ENCODE results near the gene INS. TPM values are rescaled to one million over a fixed set of nuclear protein-coding genes. Genes with fewer than 3 reads are reported as not detected.

INS gene
- total and polyA plus RNA-seq, 4 donors: 1.2 to 3.3 TPM; not detected in 2

GRCh38 chr11:2138068-2138430, 23.0 kb downstream of the INS start:
- H3K9ac ChIP-seq (ENCODE audit: insufficient read depth in 1 of 2, low read length in 2 of 2): no peak overlapping the region
- no peak for TF ChIP-seq CTCF (IDR thresholded peaks at IDR 0.05; ENCODE audit: control extremely low read depth, extremely low read depth)
- no peak for ATAC-seq (ENCODE audit: insufficient read depth, low FRiP score)
- DNase-seq: no peak
- no peak overlapping the region for H3K4me3 ChIP-seq
- H3K27me3 ChIP-seq (ENCODE audit: control insufficient read depth in 3 of 3, insufficient read depth in 3 of 3, low read length in 2 of 3): peaks cover 29 to 40% (median 29%) of the 10 kb centered on the region in 3 donors
- peaks cover 0 to 4% (median 0%) of the 10 kb centered on the region in 4 donors for H3K9me3 ChIP-seq (ENCODE audit: control insufficient read depth in 4 of 4, insufficient read depth in 3 of 4, low read length in 3 of 4)
- no peaks in the 10 kb centered on the region for H3K36me3 ChIP-seq (ENCODE audit: control insufficient read depth in 4 of 4, insufficient read depth in 4 of 4, low read length in 4 of 4)
- H3K4me1 ChIP-seq (ENCODE audit: control insufficient read depth in 5 of 5, insufficient read depth in 5 of 5, low read length in 5 of 5): peaks cover 0 to 35% (median 10%) of the 10 kb centered on the region in 5 donors
- H3K27ac ChIP-seq (ENCODE audit: low read depth in 1 of 2, low read length in 1 of 2): no peak overlapping the region
- WGBS, 2 donors: 1 to 2% methylated on average over 17 to 44 of the region's 44 CpGs

GRCh38 chr11:2137202-2138067, 23.6 kb downstream of the INS start:
- H3K36me3 ChIP-seq (ENCODE audit: control insufficient read depth in 4 of 4, insufficient read depth in 4 of 4, low read length in 4 of 4): no peaks in the 10 kb centered on the region
- H3K27ac ChIP-seq (ENCODE audit: low read depth in 1 of 2, low read length in 1 of 2): no peak overlapping the region
- no peak for TF ChIP-seq CTCF (IDR thresholded peaks at IDR 0.05; ENCODE audit: control extremely low read depth, extremely low read depth)
- DNase-seq: peak; percentile 92 to 94 (median 93)
- no peak overlapping the region for H3K4me3 ChIP-seq
- ATAC-seq (ENCODE audit: insufficient read depth, low FRiP score): no peak
- 2 to 3% methylated on average over 47 to 50 of the region's 50 CpGs for WGBS, 2 donors
- peaks cover 0 to 4% (median 0%) of the 10 kb centered on the region in 4 donors for H3K9me3 ChIP-seq (ENCODE audit: control insufficient read depth in 4 of 4, insufficient read depth in 3 of 4, low read length in 3 of 4)
- no peak overlapping the region for H3K9ac ChIP-seq (ENCODE audit: insufficient read depth in 1 of 2, low read length in 2 of 2)
- H3K27me3 ChIP-seq (ENCODE audit: control insufficient read depth in 3 of 3, insufficient read depth in 3 of 3, low read length in 2 of 3): peaks cover 23 to 38% (median 24%) of the 10 kb centered on the region in 3 donors
- peaks cover 0 to 41% (median 10%) of the 10 kb centered on the region in 5 donors for H3K4me1 ChIP-seq (ENCODE audit: control insufficient read depth in 5 of 5, insufficient read depth in 5 of 5, low read length in 5 of 5)

- Histone ChIP-seq H3K27ac (ENCODE audit: low read depth in 1 of 2, low read length in 1 of 2) (no peak overlapping the region), H3K9me3 (ENCODE audit: control insufficient read depth in 4 of 4, insufficient read depth in 3 of 4, low read length in 3 of 4) (peaks cover 0 to 4% (median 0%) of the 10 kb centered on the region in 4 donors), H3K4me1 (ENCODE audit: control insufficient read depth in 5 of 5, insufficient read depth in 5 of 5, low read length in 5 of 5) (peaks cover 0 to 47% (median 10%) of the 10 kb centered on the region in 5 donors), H3K36me3 (ENCODE audit: control insufficient read depth in 4 of 4, insufficient read depth in 4 of 4, low read length in 4 of 4) (no peaks in the 10 kb centered on the region), H3K27me3 (ENCODE audit: control insufficient read depth in 3 of 3, insufficient read depth in 3 of 3, low read length in 2 of 3) (peaks cover 19 to 33% (median 21%) of the 10 kb centered on the region in 3 donors), H3K9ac (ENCODE audit: insufficient read depth in 1 of 2, low read length in 2 of 2) (no peak overlapping the region), H3K4me3 (no peak overlapping the region)
- TF ChIP-seq CTCF (IDR thresholded peaks at IDR 0.05; ENCODE audit: control extremely low read depth, extremely low read depth): no peak
- ATAC-seq (ENCODE audit: insufficient read depth, low FRiP score) (no peak), DNase-seq (no peak)
- WGBS, 2 donors: 16 to 45% methylated on average over 3 to 8 of the region's 8 CpGs
Observed at GRCh38 chr11:2136952-2137201, 24.1 kb downstream of the INS start.

Data from lung (tissue), 12 donors.